Activated CD8-positive, alpha-beta T cell treated with anti-CD3 and anti-CD28 coated beads for 36 hours (primary cell): Measurements from ENCODE around the gene DTX3L. TPM values are rescaled to one million over a fixed set of nuclear protein-coding genes. Genes with fewer than 3 reads are reported as not detected.

Experiments
- ATAC-seq: fragments of 200-7000 bp; cut with Tn5 transposase; one replicate; pipeline ENCODE4 v1.10.0; 2021; ENCODE audit warnings: mild to moderate bottlenecking, moderate library complexity
- CTCF ChIA-PET: fragments of 350-600 bp; sonication (Branson Sonifier 250); formaldehyde crosslinking; loops from one replicate; lab custom pipeline; 2021; ENCODE audit warnings: antibody characterized with exemption; lab: Charles Lee
- POLR2A ChIA-PET: fragments of 350-600 bp; sonication (Branson Sonifier 250); formaldehyde crosslinking; loops from one replicate; lab custom pipeline; 2021; ENCODE audit warnings: antibody characterized with exemption; lab: Charles Lee
- DNase-seq: peaks from one replicate; pipeline ENCODE4 v3.0.0-alpha.2; 2020
- H3K27ac Mint-ChIP-seq: one replicate; pipeline ENCODE4 v1.8.0; 2021; ENCODE audit warnings: mild to moderate bottlenecking, mixed read lengths
- H3K27me3 Mint-ChIP-seq: one replicate; pipeline ENCODE4 v1.8.0; 2021; ENCODE audit warnings: mixed read lengths
- H3K36me3 Mint-ChIP-seq: one replicate; pipeline ENCODE4 v1.8.0; 2021; ENCODE audit warnings: low read depth, mixed read lengths
- H3K4me1 Mint-ChIP-seq: one replicate; pipeline ENCODE4 v1.8.0; 2021; ENCODE audit warnings: low read depth, mixed read lengths
- H3K4me3 Mint-ChIP-seq: one replicate; pipeline ENCODE4 v1.8.0; 2021; ENCODE audit warnings: mild to moderate bottlenecking, moderate library complexity, mixed read lengths
- H3K9me3 Mint-ChIP-seq: one replicate; pipeline ENCODE4 v1.8.0; 2021; ENCODE audit warnings: mixed read lengths
- CTCF ChIP-seq: fragments of 200-600 bp; IDR thresholded peaks from one replicate; pipeline ENCODE4 v1.8.0; 2022; ENCODE audit warnings: antibody characterized with exemption, mild to moderate bottlenecking
- intact Hi-C: fragments of 100-400 bp; cut with micrococcal nuclease; formaldehyde crosslinking; loops from one replicate; pipeline ENCODE4 v1.10.0; 2022
- total RNA-seq, 2 experiments: library from RNA; stranded (reverse); gene quantifications; one replicate each; pipeline ENCODE4 v1.2.3, GENCODE V29; 2021

DTX3L gene
- total RNA-seq, 2 experiments from 2014 or later: 22.1 to 25.9 TPM

- TF ChIP-seq CTCF: no peak
- H3K36me3 Mint-ChIP-seq: peaks cover 49% of the 10 kb centered on the region
Observed at GRCh38 chr3:122581622-122582021, 17.5 kb downstream of the DTX3L start.

GRCh38 chr3:122582390-122582789, 18.3 kb downstream of the DTX3L start:
- Mint-ChIP-seq H3K4me3 (no peak overlapping the region), H3K27me3 (no peaks in the 10 kb centered on the region), H3K36me3 (peaks cover 51% of the 10 kb centered on the region), H3K27ac (no peak overlapping the region), H3K9me3 (peaks cover 26% of the 10 kb centered on the region), H3K4me1 (peaks cover 40% of the 10 kb centered on the region)
- no peak for TF ChIP-seq CTCF
- DNase-seq (no peak), ATAC-seq (no peak)
- intact Hi-C loops: no loop called here
- ChIA-PET CTCF (no interaction called here), POLR2A (interaction anchor here (0.5 to 2.0 kb wide), 3 partner anchors 14 to 29 kb away, joined by 3 to 5 read pairs (median 3); no protein-coding TSS in a partner anchor)

More at GRCh38 chr3:122581622-122582021, 17.5 kb downstream of the DTX3L start:
- Mint-ChIP-seq H3K27me3 (no peaks in the 10 kb centered on the region), H3K27ac (no peak overlapping the region), H3K4me1 (peaks cover 41% of the 10 kb centered on the region), H3K4me3 (no peak overlapping the region), H3K9me3 (peaks cover 26% of the 10 kb centered on the region)
- intact Hi-C loops: no loop called here
- CTCF ChIA-PET: no interaction called here
- POLR2A ChIA-PET: interaction anchor here (0.6 to 2.0 kb wide), 2 partner anchors 16 to 164 kb away, joined by 4 to 5 read pairs; no protein-coding TSS in a partner anchor
- DNase-seq (no peak), ATAC-seq (no peak)

GRCh38 chr3:122586098-122586497, 22.0 kb downstream of the DTX3L start:
- no peak for DNase-seq
- peaks cover 26% of the 10 kb centered on the region for H3K9me3 Mint-ChIP-seq
- POLR2A ChIA-PET: no interaction called here
- ATAC-seq: peak; percentile 51
- intact Hi-C loops: no loop called here
- H3K4me1 Mint-ChIP-seq: peaks cover 47% of the 10 kb centered on the region
- no peaks in the 10 kb centered on the region for H3K27me3 Mint-ChIP-seq
- CTCF ChIA-PET: no interaction called here
- TF ChIP-seq CTCF: no peak
- H3K36me3 Mint-ChIP-seq: peaks cover 45% of the 10 kb centered on the region
- H3K4me3 Mint-ChIP-seq: no peak overlapping the region
- H3K27ac Mint-ChIP-seq: peak overlapping the region; percentile 54

GRCh38 chr3:122586773-122587485, 22.8 kb downstream of the DTX3L start:
- intact Hi-C loops: no loop called here
- peaks cover 19% of the 10 kb centered on the region for H3K9me3 Mint-ChIP-seq
- CTCF ChIA-PET: interaction anchor here (1.2 kb wide), 2 partner anchors 8 to 93 kb away, joined by 3 to 4 read pairs; no protein-coding TSS in a partner anchor
- H3K27ac Mint-ChIP-seq: peak overlapping the region; percentile 65
- DNase-seq (no peak), ATAC-seq (no peak)
- POLR2A ChIA-PET: no interaction called here
- no peak for TF ChIP-seq CTCF
- H3K4me3 Mint-ChIP-seq: no peak overlapping the region
- no peaks in the 10 kb centered on the region for H3K27me3 Mint-ChIP-seq
- H3K36me3 Mint-ChIP-seq: peaks cover 43% of the 10 kb centered on the region
- peaks cover 45% of the 10 kb centered on the region for H3K4me1 Mint-ChIP-seq

- H3K4me3 Mint-ChIP-seq: no peak overlapping the region
- peaks cover 12% of the 10 kb centered on the region for H3K9me3 Mint-ChIP-seq
- no peak for DNase-seq
- ChIA-PET CTCF (interaction anchor here (1.2 kb wide), 2 partner anchors 9 to 92 kb away, joined by 3 to 4 read pairs; no protein-coding TSS in a partner anchor), POLR2A (interaction anchor here (1.3 kb wide), 1 partner anchor 11 kb away, joined by 3 read pairs; no protein-coding TSS in a partner anchor)
- ATAC-seq: no peak
- H3K27ac Mint-ChIP-seq: no peak overlapping the region
- TF ChIP-seq CTCF: no peak
- intact Hi-C loops: no loop called here
- H3K4me1 Mint-ChIP-seq: peaks cover 45% of the 10 kb centered on the region
- H3K27me3 Mint-ChIP-seq: no peaks in the 10 kb centered on the region
- peaks cover 41% of the 10 kb centered on the region for H3K36me3 Mint-ChIP-seq
Observed at GRCh38 chr3:122587572-122587971, 23.4 kb downstream of the DTX3L start.
